GM23338 (cell line): Measurements from ENCODE around the gene KDM6B.

Experiments
- CREB1 ChIP-seq: fragments of 250-450 bp; sonication (Bioruptor Pico); IDR thresholded peaks from 2 replicates; pipeline ENCODE4 v1.5.0; 2020; ENCODE audit warnings: low read depth, mild to moderate bottlenecking, moderate library complexity
- CTCF ChIP-seq, 2 experiments: fragments of 200-600 bp in 1 of 2; sonication (generic) in 1 of 2; conservative IDR thresholded peaks; 2 replicates each; pipeline versions ENCODE4 v1.5.1 to v1.6.1; 2016 to 2017; ENCODE audit warnings: antibody characterized with exemption in 2 of 2, low read depth in 2 of 2, mild to moderate bottlenecking in 2 of 2, moderate library complexity in 1 of 2
- EZH2 ChIP-seq: fragments of 200-600 bp; sonication (generic); IDR thresholded peaks from one replicate; pipeline ENCODE4 v1.8.0; 2017; ENCODE audit warnings: antibody characterized with exemption, mild to moderate bottlenecking, low read depth; ENCODE audit not compliant: unreplicated experiment
- EZH2phosphoT487 ChIP-seq: fragments of 200-600 bp; sonication (generic); IDR thresholded peaks from one replicate; pipeline ENCODE4 v1.8.1; 2018; ENCODE audit warnings: antibody characterized with exemption; ENCODE audit not compliant: unreplicated experiment
- NANOG ChIP-seq: IDR thresholded peaks from 2 replicates; pipeline ENCODE4 v1.6.1; 2016; ENCODE audit warnings: antibody characterized with exemption, borderline replicate concordance
- POLR2AphosphoS5 ChIP-seq: IDR thresholded peaks from 2 replicates; pipeline ENCODE4 v1.6.1; 2016; ENCODE audit warnings: antibody characterized with exemption, low read depth
- STAT1 ChIP-seq: IDR thresholded peaks from one replicate; pipeline ENCODE4 v1.6.1; 2016; ENCODE audit warnings: antibody characterized with exemption; ENCODE audit not compliant: unreplicated experiment
- ZNF462 ChIP-seq: fragments of 250-450 bp; sonication (Bioruptor Pico); IDR thresholded peaks from 2 replicates; pipeline ENCODE4 v1.5.0; 2020; ENCODE audit warnings: mild to moderate bottlenecking, moderate library complexity
- TF ChIP-seq, protein P1 (sequence below): IDR thresholded peaks from one replicate; pipeline ENCODE4 v1.6.1; 2018; ENCODE audit warnings: antibody characterized with exemption; ENCODE audit not compliant: unreplicated experiment
- TF ChIP-seq, protein P2 (sequence below): IDR thresholded peaks from 2 replicates; pipeline ENCODE4 v1.6.1; 2016; ENCODE audit warnings: antibody characterized with exemption

- TF ChIP-seq CTCF (conservative IDR thresholded peaks at IDR 0.05; ENCODE audit: low read depth in 2 of 2) (no peak), EZH2phosphoT487 (no peak), EZH2 (no peak), POLR2AphosphoS5 (no peak), STAT1 (no peak), ZNF462 (CRISPR knock-in tag) (no peak), NANOG (no peak), CREB1 (CRISPR knock-in tag) (no peak)
- TF ChIP-seq, protein P1, sequence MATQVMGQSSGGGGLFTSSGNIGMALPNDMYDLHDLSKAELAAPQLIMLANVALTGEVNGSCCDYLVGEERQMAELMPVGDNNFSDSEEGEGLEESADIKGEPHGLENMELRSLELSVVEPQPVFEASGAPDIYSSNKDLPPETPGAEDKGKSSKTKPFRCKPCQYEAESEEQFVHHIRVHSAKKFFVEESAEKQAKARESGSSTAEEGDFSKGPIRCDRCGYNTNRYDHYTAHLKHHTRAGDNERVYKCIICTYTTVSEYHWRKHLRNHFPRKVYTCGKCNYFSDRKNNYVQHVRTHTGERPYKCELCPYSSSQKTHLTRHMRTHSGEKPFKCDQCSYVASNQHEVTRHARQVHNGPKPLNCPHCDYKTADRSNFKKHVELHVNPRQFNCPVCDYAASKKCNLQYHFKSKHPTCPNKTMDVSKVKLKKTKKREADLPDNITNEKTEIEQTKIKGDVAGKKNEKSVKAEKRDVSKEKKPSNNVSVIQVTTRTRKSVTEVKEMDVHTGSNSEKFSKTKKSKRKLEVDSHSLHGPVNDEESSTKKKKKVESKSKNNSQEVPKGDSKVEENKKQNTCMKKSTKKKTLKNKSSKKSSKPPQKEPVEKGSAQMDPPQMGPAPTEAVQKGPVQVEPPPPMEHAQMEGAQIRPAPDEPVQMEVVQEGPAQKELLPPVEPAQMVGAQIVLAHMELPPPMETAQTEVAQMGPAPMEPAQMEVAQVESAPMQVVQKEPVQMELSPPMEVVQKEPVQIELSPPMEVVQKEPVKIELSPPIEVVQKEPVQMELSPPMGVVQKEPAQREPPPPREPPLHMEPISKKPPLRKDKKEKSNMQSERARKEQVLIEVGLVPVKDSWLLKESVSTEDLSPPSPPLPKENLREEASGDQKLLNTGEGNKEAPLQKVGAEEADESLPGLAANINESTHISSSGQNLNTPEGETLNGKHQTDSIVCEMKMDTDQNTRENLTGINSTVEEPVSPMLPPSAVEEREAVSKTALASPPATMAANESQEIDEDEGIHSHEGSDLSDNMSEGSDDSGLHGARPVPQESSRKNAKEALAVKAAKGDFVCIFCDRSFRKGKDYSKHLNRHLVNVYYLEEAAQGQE: no peak
- TF ChIP-seq, protein P2, sequence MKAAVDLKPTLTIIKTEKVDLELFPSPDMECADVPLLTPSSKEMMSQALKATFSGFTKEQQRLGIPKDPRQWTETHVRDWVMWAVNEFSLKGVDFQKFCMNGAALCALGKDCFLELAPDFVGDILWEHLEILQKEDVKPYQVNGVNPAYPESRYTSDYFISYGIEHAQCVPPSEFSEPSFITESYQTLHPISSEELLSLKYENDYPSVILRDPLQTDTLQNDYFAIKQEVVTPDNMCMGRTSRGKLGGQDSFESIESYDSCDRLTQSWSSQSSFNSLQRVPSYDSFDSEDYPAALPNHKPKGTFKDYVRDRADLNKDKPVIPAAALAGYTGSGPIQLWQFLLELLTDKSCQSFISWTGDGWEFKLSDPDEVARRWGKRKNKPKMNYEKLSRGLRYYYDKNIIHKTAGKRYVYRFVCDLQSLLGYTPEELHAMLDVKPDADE: no peak
Measured at GRCh38 chr17:7824021-7824924, 9.7 kb upstream of the KDM6B start.
